OCI-LY7 (cell line): Measurements from ENCODE around the gene FAM53C. TPM values are rescaled to one million over a fixed set of nuclear protein-coding genes. Genes with fewer than 3 reads are reported as not detected.

Experiments used
- BruUV-seq: library from RNA; stranded (reverse); fragments of 400-500 nt; replicated peaks from 2 replicates; lab custom pipeline; 2021; lab: Mats Ljungman, UMichigan
- CTCF ChIA-PET: fragments of 300-600 bp; sonication (Branson Sonifier 250); formaldehyde crosslinking; loops from one replicate; lab custom pipeline; 2022; ENCODE audit warnings: antibody characterized with exemption; ENCODE audit not compliant: unreplicated experiment; lab: Charles Lee
- POLR2A ChIA-PET: fragments of 300-600 bp; sonication (Branson Sonifier 250); formaldehyde crosslinking; loops from one replicate; lab custom pipeline; 2022; ENCODE audit warnings: antibody characterized with exemption; lab: Charles Lee
- DNase-seq: peaks from one replicate; pipeline ENCODE4 v3.0.0-alpha.2; 2015; ENCODE audit warnings: low spot score
- H2AFZ ChIP-seq: fragments of 200-600 bp; sonication (generic), shearing (Covaris generic); 2 replicates; pipeline ENCODE4 v1.6.1; 2014; ENCODE audit warnings: mild to moderate bottlenecking, antibody characterized with exemption, low read length, moderate library complexity
- H3K27ac ChIP-seq: fragments of 200-600 bp; sonication (generic); 2 replicates; pipeline ENCODE4 v1.5.1; 2014; ENCODE audit warnings: mixed run types, low read depth, mild to moderate bottlenecking, moderate library complexity, low read length, inconsistent platforms; ENCODE audit not compliant: poor library complexity, severe bottlenecking
- H3K36me3 ChIP-seq: fragments of 200-600 bp; sonication (generic); 2 replicates; pipeline ENCODE4 v1.6.1; 2014; ENCODE audit warnings: mild to moderate bottlenecking, antibody characterized with exemption, low read length, moderate library complexity, mixed read lengths; ENCODE audit not compliant: insufficient read depth
- H3K4me1 ChIP-seq: fragments of 200-600 bp; sonication (generic); 2 replicates; pipeline ENCODE4 v1.5.1; 2014; ENCODE audit warnings: mild to moderate bottlenecking, low read length; ENCODE audit not compliant: insufficient read depth, poor library complexity, severe bottlenecking
- H3K4me2 ChIP-seq: fragments of 200-600 bp; sonication (generic); 2 replicates; pipeline ENCODE4 v1.6.1; 2014; ENCODE audit warnings: mild to moderate bottlenecking, low read length
- H3K4me3 ChIP-seq: fragments of 200-600 bp; sonication (generic); 2 replicates; pipeline ENCODE4 v1.5.1; 2014; ENCODE audit warnings: mild to moderate bottlenecking, low read depth, low read length; ENCODE audit not compliant: poor library complexity, severe bottlenecking
- H3K79me2 ChIP-seq: fragments of 200-600 bp; sonication (generic); 2 replicates; pipeline ENCODE4 v1.6.1; 2016; ENCODE audit warnings: low read depth, mild to moderate bottlenecking, low read length, moderate library complexity, mixed read lengths; ENCODE audit not compliant: insufficient read depth
- H3K9me2 ChIP-seq: fragments of 200-600 bp; sonication (generic); 2 replicates; pipeline ENCODE4 v1.6.1; 2016; ENCODE audit warnings: mild to moderate bottlenecking, low read length, mixed read lengths; ENCODE audit not compliant: insufficient read depth
- H3K9me3 ChIP-seq: fragments of 200-600 bp; sonication (generic); 2 replicates; pipeline ENCODE4 v1.6.1; 2014; ENCODE audit warnings: mild to moderate bottlenecking, mixed run types, low read length, mixed read lengths
- H4K20me1 ChIP-seq: fragments of 200-600 bp; sonication (generic); 2 replicates; pipeline ENCODE4 v1.6.1; 2014; ENCODE audit warnings: mild to moderate bottlenecking, antibody characterized with exemption, low read length, moderate library complexity, mixed read lengths; ENCODE audit not compliant: insufficient read depth
- CTCF ChIP-seq: fragments of 200-600 bp; sonication (generic); conservative IDR thresholded peaks from 2 replicates; pipeline ENCODE4 v1.5.1; 2014; ENCODE audit warnings: mild to moderate bottlenecking, antibody characterized with exemption, low read length, moderate library complexity, mixed read lengths
- EZH2phosphoT487 ChIP-seq: fragments of 200-600 bp; sonication (generic); IDR thresholded peaks from 2 replicates; pipeline ENCODE4 v1.6.1; 2018; ENCODE audit warnings: low read depth, borderline replicate concordance, mild to moderate bottlenecking, mixed run types, antibody characterized with exemption, low read length, moderate library complexity, mixed read lengths
- intact Hi-C: fragments of 100-400 bp; cut with micrococcal nuclease; formaldehyde crosslinking; loops from one replicate; pipeline ENCODE4 v1.10.0; 2022; ENCODE audit not compliant: unreplicated experiment
- total RNA-seq, 2 experiments: library from RNA; depleted of rRNA in 1 of 2; stranded (reverse); fragments of >200 nt in 1 of 2; shearing (Covaris generic) in 1 of 2; gene quantifications; 2 replicates each; pipeline ENCODE4 v1.2.3, GENCODE V29; 2014 to 2022

FAM53C gene
- total RNA-seq, 2 experiments from 2014 or later: 42.3 to 46.5 TPM

GRCh38 chr5:138371454-138371853 lies 33.4 kb downstream of the FAM53C start:
- no peaks in the 10 kb centered on the region for H3K9me3 ChIP-seq
- POLR2A ChIA-PET: interaction anchor here (0.7 to 1.3 kb wide), 2 partner anchors 13 to 153 kb away, joined by 4 read pairs; no protein-coding TSS in a partner anchor
- H4K20me1 ChIP-seq: no peaks in the 10 kb centered on the region
- CTCF ChIA-PET: no interaction called here
- no peak for DNase-seq
- H3K79me2 ChIP-seq: peaks cover 45% of the 10 kb centered on the region
- H3K36me3 ChIP-seq: peaks cover 34% of the 10 kb centered on the region
- no TSS peak for BruUV-seq
- intact Hi-C loops: no loop called here
- TF ChIP-seq CTCF (no peak), EZH2phosphoT487 (no peak)
- no peak overlapping the region for H2AFZ ChIP-seq
- no peak overlapping the region for H3K4me3 ChIP-seq
- H3K9me2 ChIP-seq: no peaks in the 10 kb centered on the region
- no peak overlapping the region for H3K27ac ChIP-seq
- no peak overlapping the region for H3K4me2 ChIP-seq
- peaks cover 3% of the 10 kb centered on the region for H3K4me1 ChIP-seq

- Histone ChIP-seq H3K4me3 (no peak overlapping the region), H3K4me2 (no peak overlapping the region), H3K9me3 (no peaks in the 10 kb centered on the region), H3K9me2 (no peaks in the 10 kb centered on the region), H3K79me2 (peaks cover 37% of the 10 kb centered on the region), H4K20me1 (no peaks in the 10 kb centered on the region), H3K4me1 (peaks cover 3% of the 10 kb centered on the region), H3K27ac (no peak overlapping the region), H3K36me3 (peaks cover 40% of the 10 kb centered on the region), H2AFZ (no peak overlapping the region)
- POLR2A ChIA-PET: interaction anchor here (1.3 to 1.5 kb wide), 2 partner anchors 14 to 18 kb away, joined by 4 read pairs; no protein-coding TSS in a partner anchor
- TF ChIP-seq EZH2phosphoT487 (no peak), CTCF (no peak)
- BruUV-seq: no TSS peak
- intact Hi-C loops: no loop called here
- DNase-seq: no peak
- CTCF ChIA-PET: no interaction called here
Measured at GRCh38 chr5:138372225-138372624, 34.2 kb downstream of the FAM53C start.

GRCh38 chr5:138372653-138373052 lies 34.6 kb downstream of the FAM53C start:
- peaks cover 3% of the 10 kb centered on the region for H3K4me1 ChIP-seq
- POLR2A ChIA-PET: interaction anchor here (1.5 kb wide), 1 partner anchor 18 kb away, joined by 4 read pairs; no protein-coding TSS in a partner anchor
- CTCF ChIA-PET: no interaction called here
- no peak overlapping the region for H3K4me2 ChIP-seq
- peaks cover 33% of the 10 kb centered on the region for H3K79me2 ChIP-seq
- no peaks in the 10 kb centered on the region for H3K9me2 ChIP-seq
- BruUV-seq: no TSS peak
- H2AFZ ChIP-seq: no peak overlapping the region
- H4K20me1 ChIP-seq: no peaks in the 10 kb centered on the region
- TF ChIP-seq CTCF (no peak), EZH2phosphoT487 (no peak)
- no peak overlapping the region for H3K4me3 ChIP-seq
- intact Hi-C loops: no loop called here
- H3K27ac ChIP-seq: no peak overlapping the region
- peaks cover 44% of the 10 kb centered on the region for H3K36me3 ChIP-seq
- DNase-seq: no peak
- no peaks in the 10 kb centered on the region for H3K9me3 ChIP-seq
